ENCODE measurements around the gene ABCC4. TPM values are rescaled to one million over a fixed set of nuclear protein-coding genes. Genes with fewer than 3 reads are reported as not detected.

Gene ABCC4
- total RNA-seq, 4 donors from 2014 or later = 5.1 to 51.2 (median 14.6) TPM

DNA sequence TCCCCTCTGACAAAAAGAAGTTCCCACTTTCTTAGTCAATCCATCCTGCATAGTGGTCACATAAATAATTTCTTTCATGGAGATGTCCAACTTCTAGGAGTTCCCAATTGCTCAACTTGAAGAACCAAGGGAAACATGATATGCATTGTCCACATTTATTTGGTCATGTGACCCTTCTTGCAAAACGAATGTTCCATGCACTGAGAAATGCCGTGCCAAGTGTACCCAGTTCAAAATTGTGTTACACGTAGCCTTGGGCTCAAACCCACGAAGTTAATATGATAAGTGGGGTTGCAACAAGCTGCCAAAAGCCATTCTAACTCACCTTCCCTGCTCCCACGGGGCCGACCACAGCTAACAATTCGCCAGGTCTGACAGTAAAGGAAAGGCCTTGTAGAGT lies 113.1 kb downstream of the ABCC4 start:
- no peaks in the 10 kb centered on the region for H3K9me3 ChIP-seq
- TF ChIP-seq, protein P1, sequence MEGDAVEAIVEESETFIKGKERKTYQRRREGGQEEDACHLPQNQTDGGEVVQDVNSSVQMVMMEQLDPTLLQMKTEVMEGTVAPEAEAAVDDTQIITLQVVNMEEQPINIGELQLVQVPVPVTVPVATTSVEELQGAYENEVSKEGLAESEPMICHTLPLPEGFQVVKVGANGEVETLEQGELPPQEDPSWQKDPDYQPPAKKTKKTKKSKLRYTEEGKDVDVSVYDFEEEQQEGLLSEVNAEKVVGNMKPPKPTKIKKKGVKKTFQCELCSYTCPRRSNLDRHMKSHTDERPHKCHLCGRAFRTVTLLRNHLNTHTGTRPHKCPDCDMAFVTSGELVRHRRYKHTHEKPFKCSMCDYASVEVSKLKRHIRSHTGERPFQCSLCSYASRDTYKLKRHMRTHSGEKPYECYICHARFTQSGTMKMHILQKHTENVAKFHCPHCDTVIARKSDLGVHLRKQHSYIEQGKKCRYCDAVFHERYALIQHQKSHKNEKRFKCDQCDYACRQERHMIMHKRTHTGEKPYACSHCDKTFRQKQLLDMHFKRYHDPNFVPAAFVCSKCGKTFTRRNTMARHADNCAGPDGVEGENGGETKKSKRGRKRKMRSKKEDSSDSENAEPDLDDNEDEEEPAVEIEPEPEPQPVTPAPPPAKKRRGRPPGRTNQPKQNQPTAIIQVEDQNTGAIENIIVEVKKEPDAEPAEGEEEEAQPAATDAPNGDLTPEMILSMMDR (IDR thresholded peaks at IDR 0.05) = no peak
- TF ChIP-seq POLR2A (IDR thresholded peaks at IDR 0.05) (no peak), EP300 (IDR thresholded peaks at IDR 0.05) (no peak), POLR2AphosphoS5 (IDR thresholded peaks at IDR 0.05) (no peak)
- no peak overlapping the region for H3K4me3 ChIP-seq
- 84% methylated on average over 7 of the region's 7 CpGs for WGBS
- no peak overlapping the region for H3K27ac ChIP-seq
- no peaks in the 10 kb centered on the region for H3K4me1 ChIP-seq
- H3K27me3 ChIP-seq = no peaks in the 10 kb centered on the region
- no peak for DNase-seq (ENCODE audit: low spot score in 2 of 2)
- H3K36me3 ChIP-seq = no peaks in the 10 kb centered on the region

DNA sequence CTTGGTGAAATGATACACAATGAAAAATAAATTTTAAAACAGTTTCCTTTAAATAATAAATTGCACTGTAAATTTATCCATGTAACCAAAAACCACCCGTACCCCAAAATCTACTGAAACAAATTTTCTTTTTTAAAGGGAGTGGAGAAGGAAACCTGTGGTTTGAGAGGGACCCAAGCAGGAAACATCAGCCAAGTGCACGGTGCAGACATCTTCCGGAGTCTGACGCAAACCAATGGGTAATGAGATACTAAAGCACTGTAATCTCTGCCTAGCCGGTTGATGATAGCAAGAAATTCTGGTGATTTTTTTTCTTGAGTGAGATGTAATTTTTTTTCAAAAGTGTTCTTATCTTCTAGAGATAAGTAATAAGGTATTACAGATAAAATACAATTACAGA lies 115.4 kb downstream of the ABCC4 start:
- Histone ChIP-seq H3K4me3 (no peak overlapping the region), H3K36me3 (no peaks in the 10 kb centered on the region), H3K4me1 (peaks cover 4% of the 10 kb centered on the region), H3K9me3 (no peaks in the 10 kb centered on the region), H3K27ac (no peak overlapping the region), H3K27me3 (no peaks in the 10 kb centered on the region)
- TF ChIP-seq EP300 (IDR thresholded peaks at IDR 0.05) = no peak
- TF ChIP-seq POLR2A (IDR thresholded peaks at IDR 0.05) = no peak
- TF ChIP-seq POLR2AphosphoS5 (IDR thresholded peaks at IDR 0.05) = no peak
- TF ChIP-seq, protein P1 (IDR thresholded peaks at IDR 0.05) = no peak
- 76% methylated on average over 5 of the region's 5 CpGs for WGBS
- DNase-seq (ENCODE audit: low spot score in 2 of 2) = no peak

DNA sequence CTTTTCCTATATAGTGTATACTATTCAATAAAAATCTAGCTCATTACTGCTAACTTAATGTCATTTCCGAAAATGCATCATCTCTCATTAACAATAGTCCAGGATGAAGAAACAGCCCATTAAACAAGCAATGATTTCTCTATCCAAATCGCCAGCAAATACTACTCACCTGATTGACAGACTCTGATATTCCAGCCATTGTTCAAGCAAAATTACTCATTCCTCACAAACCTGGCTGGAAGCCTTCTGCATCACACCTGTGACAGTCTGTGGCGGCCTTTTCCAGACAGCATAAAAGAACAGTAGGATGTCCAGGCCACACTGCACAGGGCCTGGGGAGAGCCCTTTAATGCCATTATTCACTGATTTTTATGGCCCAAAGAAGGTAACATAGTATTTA lies 115.9 kb downstream of the ABCC4 start:
- 91% methylated on average over 3 of the region's 3 CpGs for WGBS
- Histone ChIP-seq H3K4me3 (no peak overlapping the region), H3K27me3 (no peaks in the 10 kb centered on the region), H3K27ac (no peak overlapping the region), H3K4me1 (peaks cover 4% of the 10 kb centered on the region), H3K9me3 (no peaks in the 10 kb centered on the region), H3K36me3 (no peaks in the 10 kb centered on the region)
- DNase-seq (ENCODE audit: low spot score in 2 of 2) = no peak
- TF ChIP-seq POLR2AphosphoS5 (IDR thresholded peaks at IDR 0.05) = no peak
- TF ChIP-seq, protein P1 (IDR thresholded peaks at IDR 0.05) = no peak
- TF ChIP-seq POLR2A (IDR thresholded peaks at IDR 0.05) = no peak
- no peak for TF ChIP-seq EP300 (IDR thresholded peaks at IDR 0.05)

DNA sequence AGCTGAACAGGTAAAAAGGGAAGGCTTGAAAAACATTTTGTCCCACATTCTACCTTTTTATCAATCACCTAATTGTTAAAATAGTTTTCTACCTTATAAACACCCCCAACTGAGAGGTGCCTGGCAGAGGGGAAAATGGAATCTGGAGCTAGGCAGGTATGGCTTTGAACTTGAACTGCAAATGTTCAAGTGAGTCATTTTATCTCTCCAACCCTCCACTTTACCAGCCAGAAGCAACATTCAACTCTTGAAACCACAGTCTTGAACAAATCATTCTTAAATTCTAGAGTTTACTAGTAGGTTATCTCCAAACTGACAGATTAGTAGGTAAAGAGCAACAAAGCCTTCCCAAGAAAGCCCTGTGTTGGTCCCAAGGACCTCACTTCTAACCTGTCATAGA lies 116.9 kb downstream of the ABCC4 start:
- Histone ChIP-seq H3K27ac (no peak overlapping the region), H3K9me3 (no peaks in the 10 kb centered on the region), H3K27me3 (no peaks in the 10 kb centered on the region), H3K4me3 (no peak overlapping the region), H3K36me3 (no peaks in the 10 kb centered on the region), H3K4me1 (peaks cover 4% of the 10 kb centered on the region)
- TF ChIP-seq, protein P1 (IDR thresholded peaks at IDR 0.05) = no peak
- no peak for TF ChIP-seq POLR2AphosphoS5 (IDR thresholded peaks at IDR 0.05)
- TF ChIP-seq POLR2A (IDR thresholded peaks at IDR 0.05) = no peak
- no peak for TF ChIP-seq EP300 (IDR thresholded peaks at IDR 0.05)
- no peak for DNase-seq (ENCODE audit: low spot score in 2 of 2)

DNA sequence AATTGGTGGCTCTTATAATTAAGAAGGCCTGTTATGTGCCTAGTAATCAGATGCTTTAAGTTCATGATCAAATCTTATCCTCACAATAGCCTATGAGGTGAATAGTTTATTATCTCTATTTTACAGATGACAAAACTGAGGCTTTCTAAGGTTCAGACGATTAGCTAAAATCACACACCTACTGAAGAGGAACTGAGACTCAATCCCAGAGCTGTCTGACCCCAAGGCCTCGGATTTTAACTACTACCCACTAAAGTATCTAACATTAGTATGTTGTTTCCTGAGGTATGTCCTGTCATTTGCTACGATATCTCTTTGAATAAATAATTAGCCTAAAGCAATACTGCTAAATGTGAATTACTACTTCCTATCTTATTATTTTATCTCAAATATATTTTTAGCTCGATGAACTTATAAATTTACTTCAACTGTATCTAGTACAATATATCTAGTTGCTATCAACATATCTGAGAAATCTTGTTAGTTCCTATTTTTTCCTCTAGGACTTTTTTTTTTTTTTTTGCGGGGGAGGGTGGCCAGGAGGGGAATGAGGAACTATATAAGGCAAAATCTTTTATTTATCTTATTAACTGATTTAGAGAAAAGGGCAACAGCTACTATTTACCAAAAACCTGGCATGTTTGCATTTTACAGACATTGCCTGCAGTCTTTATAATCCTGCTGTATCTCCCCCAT lies 118.5 kb downstream of the ABCC4 start:
- TF ChIP-seq EP300 (IDR thresholded peaks at IDR 0.05) = no peak
- no peak for TF ChIP-seq POLR2AphosphoS5 (IDR thresholded peaks at IDR 0.05)
- TF ChIP-seq, protein P1 (IDR thresholded peaks at IDR 0.05) = no peak
- TF ChIP-seq POLR2A (IDR thresholded peaks at IDR 0.05) = no peak
- Histone ChIP-seq H3K4me1 (peaks cover 4% of the 10 kb centered on the region), H3K27me3 (no peaks in the 10 kb centered on the region), H3K9me3 (no peaks in the 10 kb centered on the region), H3K4me3 (no peak overlapping the region), H3K27ac (no peak overlapping the region), H3K36me3 (no peaks in the 10 kb centered on the region)
- 71% methylated on average over 5 of the region's 5 CpGs for WGBS
- DNase-seq (ENCODE audit: low spot score in 2 of 2) = no peak

All from suprapubic skin (tissue), 4 donors.